Suprapubic skin (tissue), 3 donors: Measurements from ENCODE around the gene RPH3AL.

Experiments
- EP300 ChIP-seq: sonication (generic); formaldehyde crosslinking; IDR thresholded peaks from one replicate; pipeline ENCODE4 v1.6.1; 2017; ENCODE audit warnings: antibody characterized with exemption
- POLR2A ChIP-seq, 2 donors: fragments of 450-650 bp; IDR thresholded peaks; one replicate each; pipeline ENCODE4 v1.6.1; 2017; ENCODE audit warnings: antibody characterized with exemption in 2 of 2, mild to moderate bottlenecking in 2 of 2, moderate library complexity in 2 of 2
- TF ChIP-seq, protein P1 (sequence below), 2 donors: fragments of 200-600 bp in 1 of 2; fragments of 450-650 bp in 1 of 2; sonication (generic) in 1 of 2; IDR thresholded peaks; one replicate each; pipeline ENCODE4 v1.5.1; 2016 to 2019; ENCODE audit warnings: antibody characterized with exemption in 2 of 2, mild to moderate bottlenecking in 1 of 2, moderate library complexity in 1 of 2

DNA sequence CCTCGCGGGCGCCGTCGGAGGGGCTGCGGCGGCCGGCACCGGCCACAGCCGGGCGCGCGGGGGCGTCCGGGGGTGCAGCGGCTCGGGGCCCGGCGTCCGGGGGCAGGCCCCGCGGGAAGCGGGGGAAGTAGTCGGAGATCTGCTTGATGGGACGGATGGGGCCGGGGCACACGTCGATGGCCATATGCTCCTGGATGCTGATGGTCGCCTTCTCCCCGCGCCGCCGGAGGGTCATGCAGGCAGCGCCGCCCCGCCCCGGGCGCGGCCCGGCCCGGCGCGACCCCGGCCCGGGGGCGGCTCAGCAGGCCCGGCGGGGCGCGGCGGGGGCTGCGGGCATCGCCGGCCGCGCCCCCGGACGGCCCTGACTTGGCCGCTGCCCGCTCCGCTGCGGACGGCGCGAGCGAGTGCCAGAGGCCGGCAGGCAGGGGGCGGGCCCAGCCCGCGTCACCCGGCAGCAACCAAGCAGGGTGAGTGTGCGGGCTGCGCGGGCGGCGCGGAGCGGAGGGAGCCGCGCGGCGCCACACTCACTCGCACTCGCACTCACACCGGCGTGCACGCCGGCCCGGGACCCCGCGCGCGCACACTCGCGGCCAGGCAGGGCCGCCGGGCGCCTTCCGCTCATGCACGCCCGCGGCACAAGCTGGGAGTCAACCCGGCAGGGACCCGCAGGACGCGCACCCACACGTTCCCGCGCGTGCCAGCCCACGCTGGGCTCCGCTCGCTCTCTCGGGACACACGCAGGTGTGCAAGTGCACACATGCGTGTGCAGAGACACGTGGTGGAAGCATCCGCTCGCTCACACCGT lies 171.2 kb downstream of the RPH3AL start, which contains the start of gene DOC2B:
- TF ChIP-seq, protein P1, sequence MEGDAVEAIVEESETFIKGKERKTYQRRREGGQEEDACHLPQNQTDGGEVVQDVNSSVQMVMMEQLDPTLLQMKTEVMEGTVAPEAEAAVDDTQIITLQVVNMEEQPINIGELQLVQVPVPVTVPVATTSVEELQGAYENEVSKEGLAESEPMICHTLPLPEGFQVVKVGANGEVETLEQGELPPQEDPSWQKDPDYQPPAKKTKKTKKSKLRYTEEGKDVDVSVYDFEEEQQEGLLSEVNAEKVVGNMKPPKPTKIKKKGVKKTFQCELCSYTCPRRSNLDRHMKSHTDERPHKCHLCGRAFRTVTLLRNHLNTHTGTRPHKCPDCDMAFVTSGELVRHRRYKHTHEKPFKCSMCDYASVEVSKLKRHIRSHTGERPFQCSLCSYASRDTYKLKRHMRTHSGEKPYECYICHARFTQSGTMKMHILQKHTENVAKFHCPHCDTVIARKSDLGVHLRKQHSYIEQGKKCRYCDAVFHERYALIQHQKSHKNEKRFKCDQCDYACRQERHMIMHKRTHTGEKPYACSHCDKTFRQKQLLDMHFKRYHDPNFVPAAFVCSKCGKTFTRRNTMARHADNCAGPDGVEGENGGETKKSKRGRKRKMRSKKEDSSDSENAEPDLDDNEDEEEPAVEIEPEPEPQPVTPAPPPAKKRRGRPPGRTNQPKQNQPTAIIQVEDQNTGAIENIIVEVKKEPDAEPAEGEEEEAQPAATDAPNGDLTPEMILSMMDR (IDR thresholded peaks at IDR 0.05): no peak
- no peak for TF ChIP-seq POLR2A (IDR thresholded peaks at IDR 0.05)
- TF ChIP-seq EP300: no peak
